NCI-H1048 (cell line): ENCODE results near the gene CACNA2D4.

ENCODE experiments used
- DNase-seq: peaks from one replicate; lab custom pipeline; 2025; lab: John Stamatoyannopoulos, UW

CACNA2D4 gene

GRCh38 chr12:1815814-1816729, 102.4 kb downstream of the CACNA2D4 start:
- no peak for DNase-seq

- no peak for DNase-seq
Observed at GRCh38 chr12:1815108-1815507, 103.3 kb downstream of the CACNA2D4 start.

GRCh38 chr12:1814266-1814665, 104.2 kb downstream of the CACNA2D4 start:
- no peak for DNase-seq

- no peak for DNase-seq
Observed at GRCh38 chr12:1812650-1813302, 105.7 kb downstream of the CACNA2D4 start.

- DNase-seq: no peak
Observed at GRCh38 chr12:1811948-1812291, 106.5 kb downstream of the CACNA2D4 start.

DNA sequence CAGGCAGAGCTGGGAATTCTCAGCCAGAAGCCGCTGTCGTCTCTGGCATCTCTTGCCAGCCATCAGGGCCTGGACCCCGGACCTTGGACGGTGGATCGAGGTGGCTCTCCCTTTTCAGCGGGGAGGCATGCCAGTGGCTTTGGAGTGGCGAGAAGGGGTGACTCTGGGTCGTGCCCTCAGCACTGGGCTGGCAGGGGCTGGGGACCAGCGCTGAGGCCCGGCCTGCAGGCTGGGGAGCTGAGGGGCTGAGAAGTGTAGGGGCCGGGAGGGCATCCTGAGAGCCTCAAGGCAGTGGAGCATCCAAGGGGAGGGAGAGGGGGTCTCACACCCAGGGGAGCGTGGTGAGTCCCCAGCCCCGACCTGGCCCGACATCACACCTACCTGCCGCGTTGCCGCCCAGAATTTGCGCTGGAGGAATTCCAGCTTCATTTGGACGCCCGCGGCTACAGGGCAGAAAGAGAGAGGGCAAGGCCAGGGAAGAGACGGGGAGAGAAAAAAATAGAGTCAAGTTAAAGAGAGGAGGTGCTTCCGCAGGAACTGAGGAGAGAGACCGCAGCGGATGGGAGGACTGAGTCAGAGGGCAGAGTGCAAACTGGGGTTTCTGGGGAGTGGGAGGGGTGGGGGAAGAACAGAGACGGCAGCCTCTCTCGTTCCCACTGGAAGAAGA, 107.0 kb downstream of the CACNA2D4 start:
- DNase-seq: no peak

DNA sequence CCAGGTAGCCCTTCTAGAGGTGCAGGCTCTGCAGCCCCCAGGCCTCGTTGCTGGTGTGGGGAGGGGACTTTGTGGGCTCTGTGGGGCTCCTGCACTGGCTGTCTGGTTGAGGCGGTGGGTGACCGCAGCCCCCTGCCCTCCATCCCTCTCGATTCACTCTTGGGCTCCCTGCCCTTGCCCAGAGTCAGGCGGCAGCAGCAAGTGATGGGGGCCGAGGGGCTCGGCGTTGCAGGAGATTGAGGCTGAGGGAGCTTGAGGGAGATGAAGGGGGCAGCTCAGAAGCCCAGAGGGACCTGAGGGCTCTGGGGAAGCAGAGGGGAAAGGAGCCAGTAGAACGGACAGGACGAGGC, 107.5 kb downstream of the CACNA2D4 start:
- DNase-seq: no peak

GRCh38 chr12:1810201-1810930, 108.1 kb downstream of the CACNA2D4 start:
- DNase-seq: no peak

GRCh38 chr12:1809591-1810190, 108.8 kb downstream of the CACNA2D4 start:
- DNase-seq: no peak

GRCh38 chr12:1808798-1809480, 109.5 kb downstream of the CACNA2D4 start:
- DNase-seq: no peak

- no peak for DNase-seq
Observed at GRCh38 chr12:1808036-1808797, 110.2 kb downstream of the CACNA2D4 start.

DNA sequence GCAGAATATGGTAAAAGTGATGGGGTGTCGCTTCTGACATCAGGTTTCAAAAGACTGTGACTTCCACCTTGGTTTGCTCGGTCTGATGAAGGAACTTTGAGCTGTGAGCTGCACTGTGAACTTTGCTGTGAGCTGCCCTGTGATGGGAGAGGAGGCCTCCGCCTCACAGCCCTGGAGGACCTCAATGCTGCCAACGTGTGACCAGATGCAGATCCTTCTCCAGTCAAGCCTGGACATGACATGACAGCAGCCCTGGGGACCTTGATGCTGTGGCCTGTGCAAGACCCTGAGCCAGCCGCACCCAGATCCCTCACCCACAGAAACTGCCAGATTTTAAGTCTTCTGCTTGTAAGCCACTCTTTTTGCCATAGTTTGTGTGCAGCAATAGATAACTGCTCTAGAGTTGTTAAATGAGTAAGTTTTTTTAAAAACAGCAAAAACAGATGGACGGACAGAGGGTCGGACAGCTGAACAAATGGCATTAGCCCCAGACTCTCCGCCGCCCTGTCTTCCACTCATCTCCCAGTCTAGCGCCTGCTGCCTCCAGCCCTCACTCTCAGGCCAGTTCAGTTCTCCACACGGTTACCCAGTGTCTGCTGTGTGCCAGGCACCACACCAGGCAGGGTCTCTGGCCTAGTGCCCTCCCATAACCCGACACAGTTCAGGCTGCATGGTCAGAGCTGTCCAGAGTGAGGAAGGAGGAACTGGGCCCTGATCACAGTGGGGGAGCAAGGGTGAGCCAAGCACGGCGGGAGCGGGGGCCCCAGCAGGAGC, 111.2 kb downstream of the CACNA2D4 start:
- no peak for DNase-seq

GRCh38 chr12:1806301-1807086, 112.0 kb downstream of the CACNA2D4 start:
- DNase-seq: no peak

- no peak for DNase-seq
Observed at GRCh38 chr12:1805441-1806081, 112.9 kb downstream of the CACNA2D4 start.

GRCh38 chr12:1804545-1805332, 113.7 kb downstream of the CACNA2D4 start:
- peak; percentile 80 for DNase-seq

DNA sequence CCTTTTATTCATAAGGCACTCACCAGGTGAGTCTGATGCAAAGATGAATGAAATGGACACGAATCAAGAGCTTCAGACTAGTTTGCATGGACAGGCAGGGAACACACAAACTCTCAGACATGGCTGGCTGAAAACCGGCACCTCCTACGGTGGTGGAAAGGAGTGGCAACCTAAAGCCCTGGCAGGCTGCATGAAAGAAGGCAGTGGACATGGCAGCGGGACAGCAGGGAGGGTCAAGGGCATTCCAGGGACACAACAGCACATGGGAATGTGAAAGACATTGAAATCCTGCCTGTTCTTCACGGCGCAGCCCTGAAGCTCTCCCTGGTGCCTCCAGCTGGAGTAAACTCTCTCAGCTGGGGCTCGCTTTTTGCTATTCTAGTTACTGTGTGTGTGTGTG, 114.7 kb downstream of the CACNA2D4 start:
- DNase-seq: no peak

DNA sequence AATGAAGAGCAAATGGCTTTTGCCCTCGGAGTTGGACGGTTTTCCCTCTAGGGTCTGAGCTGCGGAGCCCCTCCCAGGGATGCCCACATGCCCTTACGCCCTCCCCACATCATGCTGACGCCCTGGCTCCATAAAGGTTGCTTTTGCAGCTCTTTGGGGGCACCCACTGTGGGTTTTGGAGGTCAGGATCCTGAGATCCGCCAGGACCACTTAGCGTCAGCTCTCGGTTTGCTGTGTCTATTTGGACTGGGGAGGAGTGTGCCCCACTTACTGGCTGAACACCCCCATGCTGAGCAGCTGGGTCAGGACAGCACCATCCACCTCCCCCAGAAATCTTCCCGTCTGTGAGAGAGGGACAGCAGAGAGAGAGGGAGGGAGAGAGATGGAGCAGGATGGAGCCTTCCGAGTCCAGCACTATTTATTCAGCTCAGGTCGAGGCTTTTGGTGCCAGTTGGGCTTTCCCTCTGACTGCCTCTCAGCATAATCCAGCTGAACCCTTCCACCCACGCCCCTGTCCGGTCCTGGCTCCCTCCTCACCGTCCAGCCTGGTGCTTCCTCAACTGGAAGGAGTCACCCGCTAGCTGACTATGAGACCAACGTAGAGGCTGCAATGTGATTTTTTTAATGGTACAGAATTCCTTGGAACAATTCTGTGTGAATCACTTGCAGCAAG, 117.0 kb downstream of the CACNA2D4 start:
- no peak for DNase-seq
